GM19328 (cell line): ENCODE data around the gene RCSD1.
"Not testable (repeated sequence)": the region's sequence is repeated elsewhere in the genome, so short reads cannot be mapped to it uniquely, and the experiment has no call there.

ENCODE experiments used
- ATAC-seq: cut with Tn5 transposase; IDR thresholded peaks from one replicate; pipeline ENCODE4 v1.9.1; 2021; ENCODE audit warnings: mild to moderate bottlenecking, moderate library complexity; ENCODE audit not compliant: unreplicated experiment

The RCSD1 gene, protein sequence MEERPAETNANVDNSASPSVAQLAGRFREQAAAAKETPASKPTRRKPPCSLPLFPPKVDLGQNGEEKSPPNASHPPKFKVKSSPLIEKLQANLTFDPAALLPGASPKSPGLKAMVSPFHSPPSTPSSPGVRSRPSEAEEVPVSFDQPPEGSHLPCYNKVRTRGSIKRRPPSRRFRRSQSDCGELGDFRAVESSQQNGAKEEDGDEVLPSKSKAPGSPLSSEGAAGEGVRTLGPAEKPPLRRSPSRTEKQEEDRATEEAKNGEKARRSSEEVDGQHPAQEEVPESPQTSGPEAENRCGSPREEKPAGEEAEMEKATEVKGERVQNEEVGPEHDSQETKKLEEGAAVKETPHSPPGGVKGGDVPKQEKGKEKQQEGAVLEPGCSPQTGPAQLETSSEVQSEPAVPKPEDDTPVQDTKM

DNA sequence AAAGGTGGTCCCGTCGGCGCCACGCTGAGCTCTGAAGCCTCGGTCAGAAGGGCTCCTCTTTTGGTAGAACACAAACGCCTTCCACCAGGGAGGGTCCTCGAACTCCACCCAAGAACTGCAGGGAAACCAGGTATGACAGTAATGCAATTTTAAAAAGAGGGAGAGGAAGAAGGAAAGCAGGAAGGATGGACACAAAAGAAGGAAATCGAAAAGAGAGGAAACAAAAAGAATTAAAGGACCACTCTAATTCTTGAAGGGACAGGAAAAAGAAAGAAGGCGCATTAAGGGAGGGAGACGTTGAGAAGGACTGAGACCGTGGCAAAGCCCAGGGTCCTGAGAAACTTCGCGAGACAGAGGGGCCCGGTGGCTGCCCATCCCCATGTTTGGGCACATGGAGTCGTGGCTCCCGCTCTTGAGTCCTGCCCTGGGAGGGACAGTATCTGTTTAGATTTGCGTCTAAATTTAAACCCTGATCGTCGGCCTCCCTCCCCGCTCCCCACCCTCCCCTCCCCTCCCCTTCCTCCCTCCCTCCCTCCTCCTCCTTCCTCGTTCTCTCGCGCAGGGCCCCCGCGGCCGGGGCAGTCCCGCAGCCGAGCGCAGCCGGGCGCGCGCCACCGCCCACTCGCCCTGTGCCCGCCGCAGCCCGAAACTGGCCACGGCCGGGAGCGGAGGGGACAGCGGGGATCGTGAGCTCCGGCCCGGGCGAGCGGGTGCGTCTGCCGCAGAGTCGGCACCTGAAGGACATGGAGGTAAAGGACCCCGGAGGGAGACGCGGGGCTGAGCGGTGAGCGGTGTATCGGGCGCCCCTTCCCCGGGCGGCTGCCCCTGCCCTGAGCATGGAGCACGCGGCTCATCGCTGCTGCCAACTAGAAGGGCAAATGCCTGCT, at the start of gene RCSD1:
Gene RCSD1, plus strand, starts transcription at position 552 of the 887 bp plus-strand sequence. Its CDS starts 192 bp downstream, at position 744.
- ATAC-seq, result no peak

DNA sequence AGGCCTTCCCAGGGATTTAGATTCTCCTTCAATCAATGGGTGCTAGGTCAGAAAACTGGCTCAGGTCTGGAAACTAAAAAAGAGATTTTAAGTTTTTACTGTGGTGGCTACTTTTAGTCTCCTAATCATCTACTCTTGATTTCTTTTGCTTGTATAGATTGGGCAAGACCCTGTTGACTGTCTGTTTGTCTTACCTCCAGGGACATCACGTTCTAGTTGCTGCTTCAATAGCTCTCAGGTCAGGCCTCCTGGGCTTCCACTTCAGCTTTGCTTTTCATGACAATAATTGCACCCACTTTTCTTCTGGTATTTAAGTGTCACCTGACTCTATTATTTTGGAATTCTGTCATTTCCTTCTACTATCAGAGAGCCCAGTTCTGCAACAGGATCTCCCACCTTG, 48.0 kb upstream of the RCSD1 start:
- ATAC-seq, result no peak

DNA sequence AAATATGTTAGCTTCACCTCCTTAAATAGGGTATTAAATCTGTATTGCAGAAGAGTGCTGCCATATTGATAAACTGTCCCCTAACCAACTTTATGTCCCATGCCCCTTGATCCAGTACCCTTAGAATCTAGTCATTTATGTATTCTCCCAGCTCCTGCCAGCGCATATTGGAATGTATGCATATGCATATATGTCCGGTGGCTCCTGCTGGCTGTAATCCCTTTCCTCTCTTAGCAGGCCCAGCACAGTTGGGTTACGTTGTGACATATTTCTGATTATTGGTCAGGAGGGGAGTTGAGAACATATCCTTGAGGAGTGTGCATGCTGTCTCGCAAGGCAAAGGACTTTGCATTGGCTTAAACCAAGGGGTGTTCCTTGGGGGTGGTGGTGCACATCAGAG, 47.3 kb upstream of the RCSD1 start:
- ATAC-seq, result no peak

DNA sequence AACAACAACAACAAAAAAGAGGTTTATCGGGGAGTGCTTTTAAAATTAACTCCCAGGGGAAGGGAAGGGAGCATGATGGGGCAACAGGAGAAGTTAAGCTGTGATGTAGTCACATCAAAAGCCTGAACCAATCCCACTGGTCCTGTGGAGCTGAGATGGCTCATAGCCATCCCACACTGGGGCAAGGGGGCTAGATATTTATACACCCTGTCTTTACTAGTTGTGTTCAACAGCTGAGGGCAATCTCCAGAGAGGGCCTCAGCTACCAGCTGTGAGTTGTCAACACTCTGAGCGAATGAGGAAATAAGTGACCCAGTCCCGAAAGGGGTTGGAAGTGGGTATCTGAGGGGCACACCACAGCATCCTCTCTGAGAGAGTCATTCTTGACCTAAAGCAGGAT, 45.5 kb upstream of the RCSD1 start:
- no peak for ATAC-seq

DNA sequence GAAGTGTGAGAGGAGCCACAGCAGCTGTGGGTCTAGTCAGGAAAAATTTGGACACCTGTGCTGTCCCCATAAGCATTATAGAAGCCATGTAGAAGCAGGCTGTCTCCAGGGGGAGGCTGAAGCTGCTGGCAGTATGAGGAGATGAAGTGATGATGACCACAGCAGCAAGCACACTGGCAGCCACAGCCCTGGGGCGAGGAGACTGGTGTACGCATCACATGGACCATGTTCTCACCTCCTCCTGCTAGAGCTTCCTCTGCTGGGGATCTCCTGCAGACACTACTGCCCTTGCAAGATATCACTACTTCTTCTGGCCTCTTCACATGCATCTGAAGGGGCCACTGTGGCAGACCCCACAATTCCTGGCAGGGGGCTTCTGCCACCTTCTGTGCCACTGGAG, 42.7 kb upstream of the RCSD1 start:
- ATAC-seq, result no peak

DNA sequence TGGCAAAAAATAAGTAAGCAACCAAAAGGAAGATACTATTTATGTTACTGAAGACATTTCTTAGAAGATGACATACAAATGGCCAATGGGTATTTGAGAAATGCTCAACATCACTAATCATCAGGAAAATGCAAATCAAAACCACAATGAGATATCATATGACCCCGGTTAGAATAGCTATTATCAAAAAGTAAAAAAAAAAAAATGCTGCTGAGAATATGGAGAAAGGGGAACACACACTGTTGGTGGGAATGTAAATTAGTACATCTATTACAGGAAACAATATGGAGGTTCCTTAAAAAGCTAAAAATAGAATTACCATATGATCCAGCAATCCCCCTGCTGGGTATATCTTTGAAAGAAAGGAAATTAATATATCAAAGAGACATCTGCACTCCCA, 42.2 kb upstream of the RCSD1 start:
- no peak for ATAC-seq

DNA sequence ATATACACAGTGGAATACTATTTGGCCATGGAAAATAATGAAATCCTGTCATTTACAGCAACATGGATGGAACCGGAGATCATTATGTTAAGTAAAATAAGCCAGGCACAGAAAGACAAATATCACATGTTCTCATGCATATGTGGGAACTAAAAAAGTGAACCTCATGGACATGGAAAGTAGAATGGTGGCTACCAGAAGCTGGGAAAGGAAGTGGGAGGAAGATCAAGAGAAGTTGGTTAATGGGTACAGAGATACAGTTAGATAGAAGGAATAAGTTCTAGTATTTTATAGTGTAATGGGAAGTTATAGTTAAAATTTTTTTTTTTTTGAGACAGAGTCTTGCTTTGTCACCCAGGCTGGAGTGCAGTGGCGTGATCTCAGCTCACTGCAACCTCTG, 41.7 kb upstream of the RCSD1 start:
- no peak for ATAC-seq

DNA sequence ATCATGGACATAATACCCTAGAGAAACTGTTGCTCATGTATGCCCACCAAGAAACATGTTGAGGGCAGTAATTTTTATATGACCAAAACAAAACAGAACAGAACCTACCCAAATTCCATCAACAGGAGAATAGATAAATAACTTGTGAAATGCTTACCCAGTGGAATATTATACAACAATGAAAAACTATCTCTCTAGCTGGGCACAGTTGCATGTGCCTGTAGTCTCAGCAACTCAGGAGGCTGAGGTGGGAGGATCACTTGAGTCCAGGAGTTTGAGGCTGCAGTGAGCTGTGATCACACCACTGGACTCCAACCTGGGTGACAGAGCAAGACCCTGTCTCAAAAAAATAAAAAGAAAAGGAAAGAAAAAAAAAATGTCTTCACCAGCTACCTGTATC, 37.6 kb upstream of the RCSD1 start:
- ATAC-seq, result no peak

DNA sequence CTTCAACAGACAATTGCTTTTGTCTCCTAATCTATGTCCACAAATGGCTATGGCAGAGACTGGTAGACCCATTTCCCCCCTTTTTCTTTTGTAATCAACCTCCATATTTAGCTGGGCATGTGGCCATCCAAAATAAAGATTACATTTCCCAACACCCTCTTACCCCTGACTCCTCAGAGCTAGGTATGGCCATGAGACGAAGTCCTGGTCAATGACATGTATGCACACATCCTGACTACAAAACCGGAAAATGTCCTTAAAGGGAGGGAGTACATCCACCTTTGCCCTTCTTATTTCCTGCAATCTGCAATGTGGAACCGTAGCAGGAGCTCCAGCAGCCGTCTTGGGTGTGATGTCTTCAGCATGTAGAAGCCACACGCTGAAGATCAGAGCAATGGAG, 36.2 kb upstream of the RCSD1 start:
- no peak for ATAC-seq

DNA sequence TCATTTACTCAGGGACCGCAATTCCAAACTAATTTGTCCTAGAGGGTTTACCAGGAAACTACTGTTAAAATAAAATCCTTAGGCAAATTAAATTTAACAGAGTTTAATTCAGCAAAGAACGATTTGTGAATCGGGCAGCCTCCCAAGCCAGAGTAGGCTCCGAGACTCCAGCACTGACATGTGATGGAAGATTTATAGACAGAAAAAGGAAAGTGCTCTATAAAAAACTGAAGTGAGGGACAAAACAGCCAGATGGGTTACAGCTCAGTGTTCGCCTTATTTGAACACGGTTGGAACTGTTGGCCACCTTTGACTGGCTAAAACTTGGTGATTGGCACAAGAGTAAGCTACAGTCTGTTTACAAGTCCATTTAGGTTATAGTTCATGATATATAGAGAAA, 35.2 kb upstream of the RCSD1 start:
- no peak for ATAC-seq

DNA sequence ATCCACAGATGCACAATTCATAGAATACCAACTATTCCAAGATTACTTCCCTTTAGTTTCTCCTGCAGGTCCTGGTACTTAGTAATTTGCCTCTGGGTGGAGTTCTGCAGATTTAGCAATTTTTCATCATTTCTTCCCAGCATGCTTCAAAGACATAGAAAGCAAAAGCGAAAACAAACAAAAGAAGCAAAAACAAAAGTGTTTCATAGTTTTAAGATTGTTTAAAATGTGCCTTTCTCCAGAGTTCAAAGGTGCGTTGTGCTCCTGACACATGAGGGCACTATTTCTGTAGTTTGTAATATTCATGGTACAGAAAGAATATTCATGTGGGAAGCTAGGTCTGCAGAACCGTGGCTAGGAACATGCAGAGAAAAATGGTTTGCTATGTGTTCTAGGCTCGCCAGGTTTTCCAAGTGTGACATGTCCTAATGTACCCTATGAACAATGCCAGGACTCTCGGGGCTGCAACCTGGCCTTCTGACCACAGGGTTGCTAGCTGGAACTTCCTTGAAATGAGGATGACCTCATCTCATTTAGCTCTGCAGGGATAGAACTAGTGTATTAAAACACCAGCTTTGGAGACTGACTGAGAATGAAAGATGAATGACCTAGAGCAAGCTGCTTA, 30.0 kb upstream of the RCSD1 start:
- ATAC-seq, result no peak

DNA sequence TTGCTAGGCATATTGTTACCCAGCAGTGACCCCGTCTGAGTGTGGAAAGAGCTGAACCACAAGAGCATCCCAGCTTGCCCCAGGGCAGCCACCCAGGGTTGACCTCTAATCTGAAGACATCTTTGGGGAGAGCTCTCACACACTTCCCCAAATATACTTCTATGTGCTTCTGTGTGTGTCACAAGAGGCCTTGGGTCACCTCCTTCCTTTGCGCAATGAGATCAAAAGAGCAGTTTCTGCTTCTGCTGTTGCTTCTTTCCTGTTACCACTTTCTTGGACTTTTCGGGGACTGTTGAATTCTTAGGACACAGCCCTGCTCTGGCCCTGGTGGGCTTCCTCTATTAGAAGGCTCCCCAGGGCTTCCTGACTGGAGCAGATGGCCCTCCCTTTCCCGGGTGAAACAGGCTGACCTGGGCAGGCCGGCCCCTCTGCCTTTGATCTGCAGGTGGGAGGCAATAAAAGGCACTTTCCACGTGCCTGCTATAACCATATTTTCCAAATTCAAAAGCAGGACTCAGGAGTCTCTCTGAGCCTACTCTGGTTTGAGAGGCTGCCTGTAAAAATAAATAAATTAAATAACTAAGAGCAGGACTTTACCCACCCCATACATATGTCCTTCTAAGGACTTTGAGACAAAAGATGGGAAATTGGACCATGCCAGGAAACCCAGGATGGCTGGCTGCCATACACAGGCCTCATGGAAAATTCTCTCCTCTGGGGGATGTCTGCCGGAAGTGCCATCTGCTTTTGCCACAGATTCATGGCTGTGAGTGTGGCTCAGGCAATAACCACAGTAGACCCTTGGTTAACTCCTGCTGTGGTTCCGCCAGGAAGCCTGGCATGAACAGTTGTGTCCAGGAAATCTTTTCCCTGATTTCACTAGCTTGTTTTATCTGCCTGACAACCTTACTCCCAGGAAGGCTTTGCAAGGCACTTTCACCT, 28.3 kb upstream of the RCSD1 start:
- ATAC-seq, result no peak

DNA sequence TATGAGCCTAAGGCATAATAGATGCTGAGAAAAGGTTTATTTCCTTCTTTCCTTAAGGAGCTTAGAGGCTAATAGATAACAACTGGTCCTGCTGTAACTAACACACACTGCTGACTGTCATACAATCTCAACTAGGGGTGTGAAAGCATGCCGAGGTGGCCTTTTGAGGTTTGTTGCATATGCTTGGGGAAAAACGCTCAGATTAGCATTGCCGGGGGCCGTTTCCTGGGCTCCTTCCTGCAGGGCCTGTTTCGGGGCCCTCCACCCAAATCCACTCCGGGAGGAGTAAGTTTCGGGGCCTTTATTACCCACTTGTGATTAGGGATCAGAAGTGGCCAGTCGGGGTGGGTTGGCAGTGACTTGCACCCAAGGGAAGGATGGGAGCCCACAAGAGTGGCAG, 27.2 kb upstream of the RCSD1 start:
- no peak for ATAC-seq

DNA sequence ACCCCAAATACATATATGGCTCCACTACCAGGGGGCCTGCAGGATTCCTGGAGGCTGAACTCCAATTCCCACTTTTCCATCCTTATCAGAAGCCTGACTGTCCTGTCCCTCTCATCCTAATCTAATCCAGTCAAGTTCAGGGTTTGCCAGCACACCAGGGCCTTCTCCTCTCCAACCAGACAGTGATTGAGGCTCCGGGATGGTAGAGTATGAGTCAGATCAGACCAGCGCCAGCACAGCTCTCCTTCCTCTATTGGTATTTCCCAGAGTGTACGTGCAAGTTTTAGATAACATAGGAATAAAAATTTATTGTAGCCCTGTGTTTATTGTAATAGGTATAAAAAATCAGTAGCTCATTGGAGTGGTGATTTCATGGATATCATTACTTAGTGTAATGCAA, 24.5 kb upstream of the RCSD1 start:
- ATAC-seq, result no peak

DNA sequence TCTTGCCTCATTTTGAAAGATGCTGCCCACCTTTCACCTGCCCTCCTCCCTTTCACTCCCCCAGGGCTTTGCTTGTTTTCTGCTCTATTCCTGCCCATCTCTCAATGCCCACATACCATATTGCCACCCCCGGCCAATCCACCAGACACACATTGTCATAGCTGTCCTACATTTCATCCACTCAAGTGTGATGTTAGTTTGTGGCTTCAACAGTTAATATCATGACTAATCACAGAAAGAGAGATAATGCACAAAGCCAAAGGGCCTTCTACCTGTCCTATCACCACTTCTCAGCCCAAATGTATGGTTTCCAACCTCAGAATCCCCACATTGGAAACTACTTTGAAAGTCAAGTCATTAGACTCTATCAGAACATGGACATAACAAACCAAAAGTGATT, 18.0 kb upstream of the RCSD1 start:
- ATAC-seq, result no peak

DNA sequence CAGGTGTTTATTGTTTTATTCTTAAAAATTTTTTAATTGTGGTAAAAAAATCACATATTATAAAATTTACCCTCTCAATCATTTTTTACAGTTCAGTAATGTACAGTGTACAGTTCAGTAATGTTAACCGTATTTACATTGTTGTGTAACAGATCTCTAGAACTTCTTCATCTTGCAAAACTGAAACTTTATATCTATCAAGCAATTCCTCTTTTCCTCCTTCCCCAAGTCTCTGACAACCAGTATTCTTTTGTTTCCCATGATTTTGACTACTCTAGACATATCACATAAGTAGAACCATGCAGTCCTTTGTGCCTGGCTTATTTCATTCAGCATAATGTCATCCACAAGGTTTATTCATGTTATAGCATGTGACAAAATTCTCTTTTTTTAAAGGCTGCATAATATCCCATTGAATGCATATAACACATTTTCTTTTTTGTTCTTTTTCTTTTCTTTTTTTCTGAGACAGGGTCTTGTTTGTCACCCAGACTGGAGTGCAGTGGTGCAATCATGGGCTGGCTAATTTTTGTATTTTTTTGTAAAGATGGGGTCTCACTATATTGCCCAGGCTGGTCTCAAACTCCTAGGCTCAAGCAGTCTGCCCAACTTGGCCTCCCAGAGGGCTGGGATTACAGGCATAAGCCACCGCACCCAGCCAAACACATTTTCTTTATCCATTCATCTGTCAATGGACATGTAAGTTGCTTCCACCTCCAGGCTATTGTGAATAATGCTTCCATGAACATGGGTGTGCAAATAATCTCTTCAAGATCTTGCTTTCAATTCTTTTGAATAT, 17.2 kb upstream of the RCSD1 start:
- ATAC-seq, result no peak

DNA sequence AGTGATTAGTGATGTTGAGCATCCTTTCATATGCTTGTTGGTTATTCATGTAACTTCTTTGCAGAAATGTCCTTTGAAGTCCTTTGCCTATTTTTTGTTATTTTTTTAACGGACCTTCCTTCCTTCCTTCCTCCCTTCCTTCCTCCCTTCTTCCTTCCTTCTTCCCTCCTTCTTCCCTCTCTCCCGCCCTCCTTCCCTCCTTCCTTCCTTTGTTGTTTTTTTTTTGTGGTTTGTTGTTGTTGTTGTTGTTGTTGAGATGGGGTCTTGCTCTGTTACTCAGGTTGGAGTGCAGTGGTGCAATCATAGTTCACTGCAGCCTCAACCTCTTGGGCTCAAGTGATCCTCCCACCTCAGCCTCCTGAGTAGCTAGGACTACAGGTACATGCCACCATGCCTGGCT, 16.0 kb upstream of the RCSD1 start:
- not testable (repeated sequence) for ATAC-seq

DNA sequence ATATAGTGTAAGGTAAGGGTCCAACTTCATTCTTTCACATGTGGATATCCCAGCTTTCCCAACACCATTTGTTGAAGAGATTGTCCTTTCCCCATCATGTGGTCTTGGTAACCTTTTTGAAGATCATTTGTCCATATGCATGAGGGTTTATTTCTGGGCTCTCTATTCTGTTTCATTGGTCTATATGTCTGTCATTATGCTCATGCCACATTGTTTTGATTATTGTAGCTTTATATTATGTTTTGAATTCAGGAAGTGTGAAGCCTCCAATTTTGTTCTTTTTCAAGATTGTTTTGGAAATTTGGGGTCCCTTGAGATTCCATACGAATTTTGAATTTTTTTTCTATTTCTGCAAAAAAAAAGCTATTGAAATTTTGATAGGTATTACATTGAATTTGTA, 15.2 kb upstream of the RCSD1 start:
- ATAC-seq, result no peak

DNA sequence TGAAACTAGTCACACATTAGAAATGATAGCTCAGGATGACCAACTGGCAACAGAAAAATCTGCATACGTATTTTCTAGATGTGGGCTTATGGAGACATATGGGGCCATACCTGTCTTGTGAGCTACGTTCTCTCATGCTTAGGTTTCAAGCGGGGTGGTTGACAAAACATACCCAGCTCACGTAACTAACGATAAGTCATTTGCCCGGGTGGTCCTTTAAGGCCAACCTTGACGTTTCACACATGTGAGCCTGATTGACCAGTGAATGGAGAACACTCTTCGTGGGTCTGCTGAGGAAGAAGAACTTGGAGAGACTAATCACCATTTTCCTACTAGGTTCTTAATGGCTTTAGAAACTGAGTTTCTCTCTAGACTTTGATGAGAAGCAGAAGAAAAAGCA, 13.5 kb upstream of the RCSD1 start:
- no peak for ATAC-seq
